ENCODE results near the gene RANBP9. TPM values are rescaled to one million over a fixed set of nuclear protein-coding genes. Genes with fewer than 3 reads are reported as not detected.

RANBP9 gene
- total and polyA plus RNA-seq, 2 of the 13 experiments (the other 11 are each of a cell fraction or from before 2014, with no cell fraction given): 26.6 to 30.6 TPM

DNA sequence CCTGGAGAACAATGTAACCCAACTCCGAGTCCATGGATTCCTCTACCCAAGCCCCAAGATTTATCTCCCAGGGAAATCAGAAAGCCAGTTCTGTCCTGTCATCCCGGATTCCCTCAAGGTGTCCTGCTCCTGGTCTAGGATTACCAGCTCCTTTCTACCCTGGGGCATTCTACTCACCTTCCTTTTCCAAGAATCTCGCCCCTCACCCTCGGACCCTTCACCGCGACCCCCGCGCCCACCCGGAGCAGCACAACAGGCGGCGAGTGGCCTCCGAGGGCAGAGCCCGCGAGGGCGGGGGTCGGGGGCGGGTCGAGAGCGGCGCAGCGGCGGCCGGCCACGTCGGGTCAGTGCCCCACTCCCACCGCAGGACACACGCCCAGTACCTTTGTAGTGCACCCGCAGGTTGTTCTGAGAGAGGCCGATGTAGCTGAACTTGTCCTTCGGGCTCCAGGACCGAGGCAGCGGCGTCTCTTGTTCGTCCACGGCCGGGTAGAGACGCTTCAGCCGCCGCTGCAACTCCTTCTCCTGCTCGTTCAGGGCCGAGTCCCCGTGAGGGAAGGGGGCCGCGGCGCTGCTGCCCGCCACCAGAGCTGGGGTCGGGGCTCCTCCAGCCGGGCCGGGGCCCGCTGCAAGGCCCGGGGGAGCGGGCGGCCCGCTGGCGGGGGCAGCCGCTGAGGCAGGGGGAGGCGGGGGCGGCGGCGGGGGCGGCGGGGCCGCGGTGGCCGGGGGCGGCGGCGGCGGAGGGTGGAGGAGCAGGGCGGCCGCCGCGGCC lies 897 bp downstream of the RANBP9 start (continued):
- TF ChIP-seq, protein P1, sequence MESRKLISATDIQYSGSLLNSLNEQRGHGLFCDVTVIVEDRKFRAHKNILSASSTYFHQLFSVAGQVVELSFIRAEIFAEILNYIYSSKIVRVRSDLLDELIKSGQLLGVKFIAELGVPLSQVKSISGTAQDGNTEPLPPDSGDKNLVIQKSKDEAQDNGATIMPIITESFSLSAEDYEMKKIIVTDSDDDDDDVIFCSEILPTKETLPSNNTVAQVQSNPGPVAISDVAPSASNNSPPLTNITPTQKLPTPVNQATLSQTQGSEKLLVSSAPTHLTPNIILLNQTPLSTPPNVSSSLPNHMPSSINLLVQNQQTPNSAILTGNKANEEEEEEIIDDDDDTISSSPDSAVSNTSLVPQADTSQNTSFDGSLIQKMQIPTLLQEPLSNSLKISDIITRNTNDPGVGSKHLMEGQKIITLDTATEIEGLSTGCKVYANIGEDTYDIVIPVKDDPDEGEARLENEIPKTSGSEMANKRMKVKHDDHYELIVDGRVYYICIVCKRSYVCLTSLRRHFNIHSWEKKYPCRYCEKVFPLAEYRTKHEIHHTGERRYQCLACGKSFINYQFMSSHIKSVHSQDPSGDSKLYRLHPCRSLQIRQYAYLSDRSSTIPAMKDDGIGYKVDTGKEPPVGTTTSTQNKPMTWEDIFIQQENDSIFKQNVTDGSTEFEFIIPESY (CRISPR knock-in tag; IDR thresholded peaks at IDR 0.05): no peak
- no peak for TF ChIP-seq ZFP36L1 (CRISPR knock-in tag; IDR thresholded peaks at IDR 0.05)
- TF ChIP-seq, protein P2, sequence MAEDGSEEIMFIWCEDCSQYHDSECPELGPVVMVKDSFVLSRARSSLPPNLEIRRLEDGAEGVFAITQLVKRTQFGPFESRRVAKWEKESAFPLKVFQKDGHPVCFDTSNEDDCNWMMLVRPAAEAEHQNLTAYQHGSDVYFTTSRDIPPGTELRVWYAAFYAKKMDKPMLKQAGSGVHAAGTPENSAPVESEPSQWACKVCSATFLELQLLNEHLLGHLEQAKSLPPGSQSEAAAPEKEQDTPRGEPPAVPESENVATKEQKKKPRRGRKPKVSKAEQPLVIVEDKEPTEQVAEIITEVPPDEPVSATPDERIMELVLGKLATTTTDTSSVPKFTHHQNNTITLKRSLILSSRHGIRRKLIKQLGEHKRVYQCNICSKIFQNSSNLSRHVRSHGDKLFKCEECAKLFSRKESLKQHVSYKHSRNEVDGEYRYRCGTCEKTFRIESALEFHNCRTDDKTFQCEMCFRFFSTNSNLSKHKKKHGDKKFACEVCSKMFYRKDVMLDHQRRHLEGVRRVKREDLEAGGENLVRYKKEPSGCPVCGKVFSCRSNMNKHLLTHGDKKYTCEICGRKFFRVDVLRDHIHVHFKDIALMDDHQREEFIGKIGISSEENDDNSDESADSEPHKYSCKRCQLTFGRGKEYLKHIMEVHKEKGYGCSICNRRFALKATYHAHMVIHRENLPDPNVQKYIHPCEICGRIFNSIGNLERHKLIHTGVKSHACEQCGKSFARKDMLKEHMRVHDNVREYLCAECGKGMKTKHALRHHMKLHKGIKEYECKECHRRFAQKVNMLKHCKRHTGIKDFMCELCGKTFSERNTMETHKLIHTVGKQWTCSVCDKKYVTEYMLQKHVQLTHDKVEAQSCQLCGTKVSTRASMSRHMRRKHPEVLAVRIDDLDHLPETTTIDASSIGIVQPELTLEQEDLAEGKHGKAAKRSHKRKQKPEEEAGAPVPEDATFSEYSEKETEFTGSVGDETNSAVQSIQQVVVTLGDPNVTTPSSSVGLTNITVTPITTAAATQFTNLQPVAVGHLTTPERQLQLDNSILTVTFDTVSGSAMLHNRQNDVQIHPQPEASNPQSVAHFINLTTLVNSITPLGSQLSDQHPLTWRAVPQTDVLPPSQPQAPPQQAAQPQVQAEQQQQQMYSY (CRISPR knock-in tag; IDR thresholded peaks at IDR 0.05): peak; percentile 34; the same call in 1 of the 2 replicates
- TF ChIP-seq PPARG (CRISPR knock-in tag; conservative IDR thresholded peaks at IDR 0.05): no peak
- TF ChIP-seq ZMYM3 (CRISPR knock-in tag; IDR thresholded peaks at IDR 0.05): no peak
- no peak for TF ChIP-seq PHF5A (CRISPR knock-in tag; IDR thresholded peaks at IDR 0.05; ENCODE audit: low read depth, unreplicated experiment)
- TF ChIP-seq ZNF329 (CRISPR knock-in tag; IDR thresholded peaks at IDR 0.05; ENCODE audit: low read depth): no peak
- peak; percentile 27; the same call in 1 of the 2 replicates for TF ChIP-seq POGZ (CRISPR knock-in tag; IDR thresholded peaks at IDR 0.05)
- no peak for TF ChIP-seq YEATS2 (CRISPR knock-in tag; IDR thresholded peaks at IDR 0.05; ENCODE audit: borderline replicate concordance)
- no peak for TF ChIP-seq ZNF234 (CRISPR knock-in tag; conservative IDR thresholded peaks at IDR 0.05)
- TF ChIP-seq HNF4A (CRISPR knock-in tag; IDR thresholded peaks at IDR 0.05): no peak
- TF ChIP-seq SNAPC2 (CRISPR knock-in tag; IDR thresholded peaks at IDR 0.05): peak; percentile 58; the same call in 1 of the 2 replicates
- peak; percentile 41; the same call in 1 of the 2 replicates for TF ChIP-seq TFDP2 (CRISPR knock-in tag; IDR thresholded peaks at IDR 0.05)
- TF ChIP-seq POLR2G (IDR thresholded peaks at IDR 0.05; ENCODE audit: low read depth, low read length): peak; percentile 59
- 0 out of 2 replicates have a peak, but pooled peaks have one; percentile 41 for TF ChIP-seq TSC22D2 (CRISPR knock-in tag; IDR thresholded peaks at IDR 0.05; ENCODE audit: borderline replicate concordance)
- no peak for TF ChIP-seq ZFYVE20 (CRISPR knock-in tag; IDR thresholded peaks at IDR 0.05; ENCODE audit: borderline replicate concordance, low read depth)
- no peak for TF ChIP-seq NAIF1 (CRISPR knock-in tag; IDR thresholded peaks at IDR 0.05; ENCODE audit: borderline replicate concordance)
- no peak for TF ChIP-seq MBNL3 (CRISPR knock-in tag; conservative IDR thresholded peaks at IDR 0.05)
- no peak for TF ChIP-seq ZNF451 (CRISPR knock-in tag; IDR thresholded peaks at IDR 0.05)
- TF ChIP-seq KDM6A (CRISPR knock-in tag; IDR thresholded peaks at IDR 0.05; ENCODE audit: low read depth): no peak
- TF ChIP-seq ZNF776 (CRISPR knock-in tag; IDR thresholded peaks at IDR 0.05): no peak
- no peak for TF ChIP-seq IKZF1 (IDR thresholded peaks at IDR 0.05)
